Renal cortex interstitium (tissue), 11 donors: ENCODE measurements around the gene CLCN6. TPM values are rescaled to one million over a fixed set of nuclear protein-coding genes. Genes with fewer than 3 reads are reported as not detected.

Source experiments
- DNase-seq, 11 donors: peaks; one replicate each; pipeline ENCODE4 v3.0.0-alpha.2; 2013; ENCODE audit warnings: low read depth in 9 of 11, low spot score in 4 of 11; ENCODE audit errors: extremely low read depth in 1 of 11
- polyA plus RNA-seq, 3 donors: library from polyadenylated mRNA; unstranded; fragments of 120-200 nt; gene quantifications; one replicate each; pipeline ENCODE4 v1.2.1, GENCODE V29; 2013; ENCODE audit not compliant: insufficient read length in 3 of 3

The CLCN6 gene
- polyA plus RNA-seq, 3 donors: 18.5 to 27.3 (median 19.1) TPM

DNA sequence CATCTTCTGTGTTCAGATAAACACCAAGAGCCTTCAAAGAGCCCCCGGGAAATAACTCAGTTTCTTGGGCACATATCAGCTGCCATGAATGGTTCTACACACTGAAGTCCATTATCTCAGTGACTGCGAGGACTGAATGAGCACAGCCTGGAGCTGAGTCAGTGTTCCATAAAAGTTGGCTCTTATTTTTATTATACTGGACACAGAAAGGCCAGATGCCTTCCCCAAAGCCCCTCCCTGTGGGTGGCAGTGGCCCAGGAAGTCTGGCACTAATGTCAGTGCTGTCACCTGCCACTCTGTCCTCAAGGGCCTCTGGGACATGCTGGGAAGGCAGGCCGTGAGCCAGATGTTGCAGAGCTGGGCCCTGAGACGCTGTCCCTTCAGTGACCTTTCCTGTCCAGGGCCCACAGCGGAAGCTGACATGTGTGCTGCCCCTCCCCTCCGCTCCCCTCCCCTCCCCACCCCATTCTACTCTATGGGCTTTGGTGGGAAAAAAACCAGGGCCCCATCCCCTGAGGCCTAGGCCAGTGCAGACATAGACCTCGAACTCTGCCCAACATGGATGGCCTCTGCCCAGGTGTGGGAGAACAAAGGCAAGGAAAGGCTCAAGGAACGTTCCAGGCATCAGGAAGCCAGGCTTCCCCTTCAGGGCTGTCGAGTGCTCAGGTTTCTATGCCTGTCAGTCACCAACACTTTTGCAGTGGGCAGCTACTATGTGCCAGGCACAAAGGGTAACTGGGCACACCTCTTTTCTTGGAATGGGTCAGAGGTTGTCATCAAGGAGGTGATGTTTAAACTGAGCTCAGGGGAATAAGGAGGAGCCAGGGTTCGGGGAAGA is 75.1 kb downstream of the CLCN6 start:
- no peak for DNase-seq

DNA sequence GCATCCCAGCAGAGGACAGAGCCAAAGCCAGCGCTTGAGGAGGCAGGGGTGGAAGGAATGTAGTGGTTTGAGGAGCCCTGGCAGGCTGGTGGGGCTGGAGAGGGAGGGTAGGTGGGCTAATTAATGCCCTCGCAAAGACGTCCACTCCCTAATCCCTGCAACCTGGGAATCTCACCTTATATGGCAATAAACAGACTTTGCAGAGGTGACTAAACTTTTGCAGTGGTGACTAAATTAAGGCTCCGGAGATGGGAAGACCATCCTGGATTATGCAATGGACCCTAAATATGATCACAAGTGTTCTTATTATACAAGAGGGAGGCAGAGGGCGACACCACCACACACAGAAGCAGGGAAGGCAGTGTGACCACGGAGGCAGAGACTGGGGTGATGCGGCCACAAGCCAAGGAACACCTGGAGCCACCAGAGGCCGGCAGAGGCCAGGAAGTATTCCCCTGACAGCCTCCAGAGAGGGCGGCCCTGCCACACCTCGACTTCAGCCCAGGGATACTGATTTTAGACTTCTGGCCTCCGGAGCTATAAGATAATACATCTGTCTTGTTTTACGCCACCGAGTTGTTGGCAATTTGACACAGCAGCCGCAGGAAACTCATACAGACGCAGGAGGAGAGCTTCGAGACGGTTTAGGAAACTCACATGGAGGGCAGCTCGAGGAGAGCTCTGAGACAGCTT is 75.9 kb downstream of the CLCN6 start:
- DNase-seq: no peak

DNA sequence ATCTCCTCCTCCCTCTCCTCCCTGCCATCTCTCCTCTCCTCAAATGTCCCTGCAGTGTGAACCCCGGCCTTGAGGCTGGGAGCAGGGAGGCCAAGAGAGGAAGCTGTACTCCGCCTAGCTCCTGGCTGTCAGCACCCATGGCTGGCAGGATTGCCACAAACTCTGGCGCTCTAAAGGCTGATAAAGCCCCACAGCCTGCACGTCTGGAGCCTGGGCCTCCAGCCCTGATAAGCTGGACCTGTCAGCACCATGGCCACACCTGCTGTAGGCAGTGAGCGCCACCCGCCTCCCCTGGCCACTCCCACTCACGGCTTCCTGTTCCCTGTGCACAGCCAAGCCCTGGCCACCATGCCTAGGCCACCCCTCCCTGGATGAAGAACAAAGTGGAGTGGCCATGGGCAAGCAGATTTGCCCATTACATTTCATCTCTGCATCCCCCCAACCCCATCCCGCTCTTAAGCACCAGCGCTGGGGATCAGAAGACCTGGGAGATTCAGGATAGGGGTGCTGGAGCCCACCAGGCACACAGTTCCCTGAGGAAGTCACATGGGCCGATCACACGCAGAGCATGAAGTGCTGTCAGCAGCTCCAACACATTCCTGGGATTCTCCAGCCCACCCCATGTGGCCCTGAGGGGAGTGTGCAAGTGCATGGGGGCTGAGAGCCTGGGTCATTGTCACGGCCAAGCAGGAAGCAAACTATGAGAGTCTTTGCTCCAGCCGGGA is 77.0 kb downstream of the CLCN6 start:
- DNase-seq: no peak

DNA sequence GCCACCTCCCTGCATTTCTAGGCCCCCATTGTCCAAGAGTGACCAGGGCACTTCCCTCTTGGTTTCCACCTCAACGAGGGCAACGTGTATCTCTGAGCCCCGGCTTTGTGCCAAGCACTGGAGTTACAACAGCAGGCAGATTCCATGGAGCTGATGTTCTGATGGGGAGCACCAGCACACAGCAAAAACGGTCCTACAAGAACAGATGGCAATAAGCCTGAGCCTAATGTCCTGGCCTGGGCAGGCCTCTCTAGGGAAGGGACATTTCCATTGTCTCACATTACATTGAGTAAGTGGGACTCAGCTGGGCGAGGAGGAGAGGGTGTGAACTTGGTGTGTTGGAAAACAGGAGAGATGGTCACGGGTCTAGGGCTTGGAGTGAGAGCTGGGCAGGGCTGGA is 79.9 kb downstream of the CLCN6 start:
- no peak for DNase-seq

DNA sequence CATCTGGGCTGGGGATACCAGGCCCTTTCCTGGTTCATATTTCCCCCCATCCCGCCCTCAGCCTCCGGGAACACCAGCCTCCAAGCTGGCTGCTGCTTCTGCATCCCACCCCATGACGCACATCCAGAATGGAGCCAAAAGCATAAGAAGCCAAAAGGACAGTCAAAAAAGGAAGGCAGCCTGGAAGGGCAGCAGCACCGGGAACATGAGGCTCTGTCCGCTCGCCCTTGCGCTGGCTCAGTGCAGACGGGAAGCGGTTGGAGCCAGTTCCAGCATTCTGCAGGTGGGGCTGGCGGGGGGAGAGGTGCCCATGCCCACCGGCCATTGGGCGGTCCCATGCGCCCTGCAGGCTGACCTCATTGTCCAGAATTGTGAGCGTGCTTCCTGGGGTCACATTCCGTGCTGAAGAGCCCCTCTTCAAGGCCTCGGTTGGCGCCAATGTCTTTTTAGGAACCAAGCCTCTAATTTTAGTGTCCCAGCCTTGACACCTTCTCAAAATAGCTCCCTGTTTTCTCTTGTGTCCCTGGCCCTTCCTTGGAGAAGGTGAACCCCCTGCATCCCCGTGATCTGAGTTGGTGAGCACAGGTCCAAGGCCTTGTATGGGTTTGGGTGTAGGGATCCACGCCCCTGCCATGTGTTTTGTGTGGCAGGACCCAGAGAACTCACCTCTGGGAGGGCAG is 81.1 kb downstream of the CLCN6 start:
- no peak for DNase-seq

DNA sequence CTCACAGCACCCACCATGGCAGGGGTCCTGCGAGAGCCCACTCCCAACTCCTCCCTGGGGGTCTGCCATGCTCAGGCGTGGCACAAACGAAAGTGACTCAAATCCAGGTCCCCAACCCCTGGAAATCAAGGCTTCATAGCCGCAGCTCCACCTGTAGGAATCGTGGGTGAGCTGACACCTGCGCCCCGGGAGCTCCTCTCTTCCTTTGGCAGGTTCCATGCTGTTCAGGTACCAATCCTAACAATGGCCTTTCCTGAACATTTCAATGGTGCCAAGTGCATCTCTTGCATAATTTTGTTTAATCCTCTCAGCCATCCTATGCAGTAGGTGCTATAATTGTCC is 81.6 kb downstream of the CLCN6 start:
- DNase-seq: no peak

DNA sequence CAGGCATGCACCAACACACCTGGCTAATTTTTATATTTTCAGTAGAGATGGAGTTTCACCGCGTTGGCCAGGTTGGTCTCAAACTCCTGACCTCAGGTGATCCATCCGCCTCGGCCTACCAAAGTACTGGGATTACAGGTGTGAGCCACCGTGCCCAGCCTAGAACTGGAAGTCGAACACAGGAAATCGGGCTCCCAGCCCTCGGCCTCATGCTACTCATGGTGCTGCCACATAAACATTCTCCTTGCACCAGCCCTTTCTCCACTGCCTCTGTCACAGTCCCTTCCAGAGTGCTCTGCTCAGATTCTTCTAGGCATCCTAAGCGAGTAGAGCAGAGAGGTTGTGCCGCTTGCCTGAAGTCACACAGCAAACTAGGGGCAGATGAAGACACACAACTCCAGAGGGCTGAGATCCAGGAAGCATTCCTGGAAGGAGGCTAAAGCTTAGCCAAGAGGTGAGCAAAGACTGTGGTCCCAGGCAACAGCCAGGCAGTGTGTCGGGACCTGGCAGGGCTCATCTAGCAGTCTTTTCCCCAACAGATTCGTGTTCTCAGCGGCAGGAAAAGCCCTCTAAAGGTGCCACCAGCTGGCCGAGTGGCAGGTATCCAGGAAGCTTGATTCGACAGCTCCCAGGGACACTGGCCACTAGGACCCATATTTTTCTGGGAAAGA is 82.3 kb downstream of the CLCN6 start:
- DNase-seq: no peak

DNA sequence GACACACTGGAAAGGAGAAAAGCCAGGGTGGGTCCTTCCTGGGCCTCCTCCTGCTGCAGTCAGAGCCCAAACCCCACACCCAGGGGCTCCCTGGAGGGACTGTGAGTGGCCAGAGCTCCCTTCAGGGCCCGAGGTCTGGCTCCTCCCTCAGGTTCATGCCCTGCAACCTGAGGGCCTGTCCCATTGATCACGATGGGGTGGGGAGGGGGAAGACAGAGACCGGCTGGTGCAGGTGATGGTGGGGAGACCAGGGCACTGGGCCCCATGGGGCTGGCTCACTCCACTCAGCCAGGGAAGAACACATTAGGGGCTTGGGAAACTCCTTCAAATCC is 82.9 kb downstream of the CLCN6 start:
- no peak for DNase-seq

DNA sequence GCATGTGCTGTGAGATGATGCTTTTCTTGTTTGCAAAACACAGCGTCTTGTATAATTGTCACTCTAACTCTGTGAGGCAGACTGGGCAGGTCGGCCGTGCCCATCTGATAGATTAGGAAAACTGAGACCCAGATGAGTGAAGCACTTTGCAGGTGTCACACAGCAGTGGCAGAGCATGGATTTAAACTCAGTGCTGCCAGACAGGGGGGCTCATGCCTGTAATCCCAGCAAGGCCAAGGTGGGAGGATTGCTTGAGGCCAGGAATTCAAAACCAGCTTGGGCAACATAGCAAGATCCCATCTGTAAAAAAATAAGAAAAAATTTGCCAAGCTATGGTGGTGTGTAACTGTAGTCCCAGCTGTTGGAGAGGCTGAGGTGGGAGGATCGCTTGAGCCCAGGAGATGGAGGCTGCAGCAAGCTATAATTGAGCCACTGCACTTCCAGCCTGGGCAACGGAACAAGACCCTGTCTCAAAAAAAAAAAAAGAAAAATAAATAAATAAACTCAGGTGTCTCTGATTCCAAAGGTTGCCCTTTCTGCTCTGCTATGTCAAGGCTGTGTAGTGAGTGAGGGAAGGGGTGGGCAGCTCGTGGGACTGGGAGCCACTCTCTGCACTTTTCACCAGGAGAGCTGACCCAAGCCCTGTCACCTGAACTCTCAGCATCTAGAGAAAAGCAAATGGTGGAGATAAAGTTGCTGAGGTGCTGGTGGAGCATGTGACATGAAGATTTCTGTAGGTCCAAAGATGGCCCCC is 85.6 kb downstream of the CLCN6 start:
- no peak for DNase-seq

Other genes starting within 250 kb of the CLCN6 start
- gene FBXO2, start 151.8 kb upstream of the CLCN6 start, polyA plus RNA-seq: 1 to 10 TPM; 1.1 to 2.0 (median 1.7) TPM
- 10 to 100 TPM; 13.7 to 20.4 (median 17.9) TPM for gene FBXO44, start 151.3 kb upstream of the CLCN6 start, polyA plus RNA-seq
- gene FBXO6, start 142.0 kb upstream of the CLCN6 start, polyA plus RNA-seq: 1 to 10 TPM; 2.9 to 6.0 (median 5.2) TPM
- gene MAD2L2, start 125.0 kb upstream of the CLCN6 start, polyA plus RNA-seq: 10 to 100 TPM; 41.1 to 52.2 (median 44.7) TPM
- 1 to 10 TPM; 1.1 to 1.4 (median 1.2) TPM for gene DRAXIN, start 114.5 kb upstream of the CLCN6 start, polyA plus RNA-seq
- 10 to 100 TPM; 33.2 to 50.2 (median 50.0) TPM for gene AGTRAP, start 70.1 kb upstream of the CLCN6 start, polyA plus RNA-seq
- under 1 TPM in 1 of 3 donors, not detected in 2; 0.32 TPM for gene C1orf167, start 44.0 kb upstream of the CLCN6 start, polyA plus RNA-seq
- 10 to 100 TPM; 18.1 to 24.7 (median 20.5) TPM for gene MTHFR, start 227 bp upstream of the CLCN6 start, polyA plus RNA-seq
- gene NPPA, start 41.6 kb downstream of the CLCN6 start, polyA plus RNA-seq: under 1 TPM; 0.33 to 0.85 (median 0.50) TPM
- gene NPPB, start 52.8 kb downstream of the CLCN6 start, polyA plus RNA-seq: not detected
- gene KIAA2013, start 120.2 kb downstream of the CLCN6 start, polyA plus RNA-seq: 10 to 100 TPM; 36.7 to 47.8 (median 47.4) TPM
- gene PLOD1, start 128.5 kb downstream of the CLCN6 start, polyA plus RNA-seq: 100 to 1,000 TPM in 1 of 3 donors, 10 to 100 TPM in 2; 92.9 to 115 (median 94.0) TPM
- gene MFN2, start 174.3 kb downstream of the CLCN6 start, polyA plus RNA-seq: 10 to 100 TPM; 60.7 to 67.0 (median 64.7) TPM
- gene MIIP, start 213.3 kb downstream of the CLCN6 start, polyA plus RNA-seq: 10 to 100 TPM; 20.6 to 31.8 (median 29.8) TPM